CMK (cell line): ENCODE data around the gene PLA1A.

Experiments used
- DNase-seq: peaks from one replicate; pipeline ENCODE4 v3.0.0-alpha.2; 2010; ENCODE audit warnings: low read depth

Gene PLA1A

GRCh38 chr3:119636891-119637611 is 39.4 kb downstream of the PLA1A start:
- no peak for DNase-seq

- DNase-seq, result no peak
Observed at GRCh38 chr3:119637679-119638477, 40.2 kb downstream of the PLA1A start.

- DNase-seq, result no peak
Observed at GRCh38 chr3:119639494-119640350, 42.0 kb downstream of the PLA1A start.

- DNase-seq, result no peak
Observed at GRCh38 chr3:119641416-119641815, 43.7 kb downstream of the PLA1A start.

- DNase-seq, result no peak
Observed at GRCh38 chr3:119642746-119643473, 45.2 kb downstream of the PLA1A start.

GRCh38 chr3:119643528-119643927 is 45.8 kb downstream of the PLA1A start:
- no peak for DNase-seq

- no peak for DNase-seq
Observed at GRCh38 chr3:119644481-119644880, 46.8 kb downstream of the PLA1A start.

- DNase-seq, result no peak
Observed at GRCh38 chr3:119645813-119646212, 48.1 kb downstream of the PLA1A start.

- no peak for DNase-seq
Observed at GRCh38 chr3:119647171-119647570, 49.5 kb downstream of the PLA1A start.

GRCh38 chr3:119647843-119648575 is 50.3 kb downstream of the PLA1A start:
- DNase-seq, result no peak

- DNase-seq, result no peak
Observed at GRCh38 chr3:119649761-119650160, 52.1 kb downstream of the PLA1A start.

GRCh38 chr3:119652306-119653033 is 54.8 kb downstream of the PLA1A start:
- DNase-seq, result no peak

- DNase-seq, result no peak
Observed at GRCh38 chr3:119653876-119654275, 56.2 kb downstream of the PLA1A start.

- no peak for DNase-seq
Observed at GRCh38 chr3:119657887-119658702, 60.4 kb downstream of the PLA1A start.

GRCh38 chr3:119658994-119659393 is 61.3 kb downstream of the PLA1A start:
- no peak for DNase-seq

GRCh38 chr3:119659606-119660291 is 62.1 kb downstream of the PLA1A start:
- no peak for DNase-seq

- DNase-seq, result no peak
Observed at GRCh38 chr3:119660474-119661440, 63.1 kb downstream of the PLA1A start, which contains the start of gene POPDC2. Gene POPDC2, minus strand, starts transcription at chr3:119660589. Its CDS starts 166 bp downstream, at chr3:119660423.
